SJCRH30 (cell line): ENCODE results near the gene AAMP. TPM values are rescaled to one million over a fixed set of nuclear protein-coding genes. Genes with fewer than 3 reads are reported as not detected.

Experiments
- DNase-seq, 2 experiments: peaks; one replicate each; pipeline ENCODE4 v3.0.0-alpha.2; 2015 to 2020
- H3K27ac ChIP-seq: fragments of 250-450 bp; sonication (Bioruptor Pico); 2 replicates; pipeline ENCODE4 v1.5.1; 2020; ENCODE audit warnings: mild to moderate bottlenecking, moderate library complexity
- H3K27me3 ChIP-seq: fragments of 250-450 bp; sonication (Bioruptor Pico); 2 replicates; pipeline ENCODE4 v1.5.1; 2020; ENCODE audit warnings: mild to moderate bottlenecking, moderate library complexity
- H3K36me3 ChIP-seq: fragments of 250-450 bp; sonication (Bioruptor Pico); 2 replicates; pipeline ENCODE4 v1.5.1; 2020; ENCODE audit warnings: mild to moderate bottlenecking, moderate library complexity
- H3K4me1 ChIP-seq: fragments of 250-450 bp; sonication (Bioruptor Pico); 2 replicates; pipeline ENCODE4 v1.5.1; 2020; ENCODE audit warnings: mild to moderate bottlenecking, moderate library complexity
- H3K4me3 ChIP-seq: fragments of 250-450 bp; sonication (Bioruptor Pico); 2 replicates; pipeline ENCODE4 v1.5.1; 2020; ENCODE audit warnings: mild to moderate bottlenecking, moderate library complexity
- H3K9me3 ChIP-seq: fragments of 250-450 bp; sonication (Bioruptor Pico); replicated peaks from 2 replicates; pipeline ENCODE4 v1.5.1; 2020; ENCODE audit warnings: mild to moderate bottlenecking, moderate library complexity
- total RNA-seq: library from RNA; depleted of rRNA; stranded (reverse); fragments of >200 nt; shearing (Covaris generic); gene quantifications from 2 replicates; pipeline ENCODE4 v1.2.3, GENCODE V29; 2014

Gene AAMP
- total RNA-seq, 1 experiment from 2014 or later = 125 TPM

GRCh38 chr2:218238887-218239286, 31.1 kb downstream of the AAMP start:
- H3K4me3 ChIP-seq = no peak overlapping the region
- peaks cover 62% of the 10 kb centered on the region for H3K36me3 ChIP-seq
- no peaks in the 10 kb centered on the region for H3K4me1 ChIP-seq

GRCh38 chr2:218236829-218237228, 33.1 kb downstream of the AAMP start:
- no peak for DNase-seq
- H3K27me3 ChIP-seq = no peaks in the 10 kb centered on the region
- H3K9me3 ChIP-seq = no peaks in the 10 kb centered on the region
- no peaks in the 10 kb centered on the region for H3K4me1 ChIP-seq
- peaks cover 66% of the 10 kb centered on the region for H3K36me3 ChIP-seq
- H3K27ac ChIP-seq = no peak overlapping the region
- no peak overlapping the region for H3K4me3 ChIP-seq

More at GRCh38 chr2:218238887-218239286, 31.1 kb downstream of the AAMP start:
- Histone ChIP-seq H3K27me3 (no peaks in the 10 kb centered on the region), H3K9me3 (no peaks in the 10 kb centered on the region), H3K27ac (no peak overlapping the region)
- no peak for DNase-seq

- Histone ChIP-seq H3K4me3 (no peak overlapping the region), H3K4me1 (no peaks in the 10 kb centered on the region), H3K36me3 (peaks cover 69% of the 10 kb centered on the region), H3K9me3 (no peaks in the 10 kb centered on the region), H3K27me3 (no peaks in the 10 kb centered on the region), H3K27ac (no peak overlapping the region)
- DNase-seq = no peak
Observed at GRCh38 chr2:218235017-218235416, 34.9 kb downstream of the AAMP start.

- no peaks in the 10 kb centered on the region for H3K27me3 ChIP-seq
- no peak overlapping the region for H3K27ac ChIP-seq
- H3K4me1 ChIP-seq = no peaks in the 10 kb centered on the region; the same call in 1 of the 2 replicates
- no peaks in the 10 kb centered on the region for H3K9me3 ChIP-seq
- no peak for DNase-seq
- no peak overlapping the region for H3K4me3 ChIP-seq
- H3K36me3 ChIP-seq = peaks cover 68% of the 10 kb centered on the region
Observed at GRCh38 chr2:218234521-218234920, 35.4 kb downstream of the AAMP start.

GRCh38 chr2:218233543-218233942, 36.4 kb downstream of the AAMP start:
- H3K4me1 ChIP-seq = no peaks in the 10 kb centered on the region; the same call in 1 of the 2 replicates
- DNase-seq = no peak
- H3K4me3 ChIP-seq = no peak overlapping the region
- peaks cover 67% of the 10 kb centered on the region for H3K36me3 ChIP-seq
- H3K9me3 ChIP-seq = no peaks in the 10 kb centered on the region
- no peaks in the 10 kb centered on the region for H3K27me3 ChIP-seq
- H3K27ac ChIP-seq = no peak overlapping the region

GRCh38 chr2:218230882-218231281, 39.1 kb downstream of the AAMP start:
- Histone ChIP-seq H3K27me3 (no peaks in the 10 kb centered on the region), H3K27ac (no peak overlapping the region), H3K36me3 (peaks cover 74% of the 10 kb centered on the region), H3K4me3 (no peak overlapping the region), H3K4me1 (no peaks in the 10 kb centered on the region; the same call in 1 of the 2 replicates), H3K9me3 (no peaks in the 10 kb centered on the region)
- no peak for DNase-seq

GRCh38 chr2:218229851-218230250, 40.1 kb downstream of the AAMP start:
- no peak for DNase-seq
- Histone ChIP-seq H3K27me3 (no peaks in the 10 kb centered on the region), H3K4me3 (no peak overlapping the region), H3K36me3 (peaks cover 78% of the 10 kb centered on the region), H3K9me3 (no peaks in the 10 kb centered on the region), H3K4me1 (no peaks in the 10 kb centered on the region; the same call in 1 of the 2 replicates), H3K27ac (no peak overlapping the region)

GRCh38 chr2:218229239-218229638, 40.7 kb downstream of the AAMP start:
- H3K4me1 ChIP-seq = no peaks in the 10 kb centered on the region; the same call in 1 of the 2 replicates
- no peak overlapping the region for H3K4me3 ChIP-seq
- H3K27ac ChIP-seq = no peak overlapping the region
- no peak for DNase-seq
- H3K9me3 ChIP-seq = no peaks in the 10 kb centered on the region
- no peaks in the 10 kb centered on the region for H3K27me3 ChIP-seq
- H3K36me3 ChIP-seq = peaks cover 77% of the 10 kb centered on the region

- Histone ChIP-seq H3K4me3 (no peak overlapping the region), H3K9me3 (no peaks in the 10 kb centered on the region)
- no peak for DNase-seq
Observed at GRCh38 chr2:218228366-218229090, 41.4 kb downstream of the AAMP start.

GRCh38 chr2:218226903-218227302, 43.0 kb downstream of the AAMP start:
- Histone ChIP-seq H3K9me3 (no peaks in the 10 kb centered on the region), H3K36me3 (peaks cover 69% of the 10 kb centered on the region), H3K4me1 (no peaks in the 10 kb centered on the region; the same call in 1 of the 2 replicates), H3K4me3 (no peak overlapping the region), H3K27me3 (no peaks in the 10 kb centered on the region), H3K27ac (no peak overlapping the region)
- DNase-seq = no peak

More at GRCh38 chr2:218228366-218229090, 41.4 kb downstream of the AAMP start:
- Histone ChIP-seq H3K4me1 (no peaks in the 10 kb centered on the region; the same call in 1 of the 2 replicates), H3K27ac (no peak overlapping the region), H3K27me3 (no peaks in the 10 kb centered on the region), H3K36me3 (peaks cover 77% of the 10 kb centered on the region)

- peaks cover 54% of the 10 kb centered on the region for H3K36me3 ChIP-seq
- H3K4me3 ChIP-seq = no peak overlapping the region
- H3K4me1 ChIP-seq = no peaks in the 10 kb centered on the region; the same call in 1 of the 2 replicates
- H3K9me3 ChIP-seq = no peaks in the 10 kb centered on the region
- no peak for DNase-seq
- no peak overlapping the region for H3K27ac ChIP-seq
- H3K27me3 ChIP-seq = no peaks in the 10 kb centered on the region
Observed at GRCh38 chr2:218224186-218224585, 45.8 kb downstream of the AAMP start.

- H3K27ac ChIP-seq = no peak overlapping the region
- no peak for DNase-seq
- peaks cover 45% of the 10 kb centered on the region for H3K36me3 ChIP-seq
Observed at GRCh38 chr2:218223046-218223445, 46.9 kb downstream of the AAMP start.

GRCh38 chr2:218221000-218221399, 48.9 kb downstream of the AAMP start:
- no peak for DNase-seq
- Histone ChIP-seq H3K36me3 (peaks cover 32% of the 10 kb centered on the region), H3K4me1 (no peaks in the 10 kb centered on the region), H3K27ac (no peak overlapping the region), H3K9me3 (no peaks in the 10 kb centered on the region), H3K27me3 (no peaks in the 10 kb centered on the region), H3K4me3 (no peak overlapping the region)

More at GRCh38 chr2:218223046-218223445, 46.9 kb downstream of the AAMP start:
- Histone ChIP-seq H3K4me3 (no peak overlapping the region), H3K4me1 (no peaks in the 10 kb centered on the region), H3K27me3 (no peaks in the 10 kb centered on the region), H3K9me3 (no peaks in the 10 kb centered on the region)

- H3K27ac ChIP-seq = no peak overlapping the region
- no peak overlapping the region for H3K4me3 ChIP-seq
- no peaks in the 10 kb centered on the region for H3K27me3 ChIP-seq
- H3K9me3 ChIP-seq = no peaks in the 10 kb centered on the region
- H3K4me1 ChIP-seq = no peaks in the 10 kb centered on the region
- peaks cover 23% of the 10 kb centered on the region for H3K36me3 ChIP-seq
- no peak for DNase-seq
Observed at GRCh38 chr2:218219934-218220333, 50.0 kb downstream of the AAMP start.

GRCh38 chr2:218218268-218219185, 51.4 kb downstream of the AAMP start:
- no peak for DNase-seq
- H3K27me3 ChIP-seq = no peaks in the 10 kb centered on the region
- H3K36me3 ChIP-seq = peaks cover 10% of the 10 kb centered on the region; the same call in 1 of the 2 replicates
- H3K4me3 ChIP-seq = peak overlapping the region; percentile 98
- no peak overlapping the region for H3K27ac ChIP-seq
- H3K4me1 ChIP-seq = no peaks in the 10 kb centered on the region
- no peaks in the 10 kb centered on the region for H3K9me3 ChIP-seq
